ENCODE data around the gene EIF2S3. TPM values are rescaled to one million over a fixed set of nuclear protein-coding genes. Genes with fewer than 3 reads are reported as not detected.
A peak's percentile ranks its signal among the peaks of the same experiment; 100 is the strongest.
"Not testable (repeated sequence)": the region's sequence is repeated elsewhere in the genome, so short reads cannot be mapped to it uniquely, and the experiment has no call there.

EIF2S3 gene
- total and polyA plus RNA-seq, 8 donors: 20.0 to 234 (median 74.6) TPM

DNA sequence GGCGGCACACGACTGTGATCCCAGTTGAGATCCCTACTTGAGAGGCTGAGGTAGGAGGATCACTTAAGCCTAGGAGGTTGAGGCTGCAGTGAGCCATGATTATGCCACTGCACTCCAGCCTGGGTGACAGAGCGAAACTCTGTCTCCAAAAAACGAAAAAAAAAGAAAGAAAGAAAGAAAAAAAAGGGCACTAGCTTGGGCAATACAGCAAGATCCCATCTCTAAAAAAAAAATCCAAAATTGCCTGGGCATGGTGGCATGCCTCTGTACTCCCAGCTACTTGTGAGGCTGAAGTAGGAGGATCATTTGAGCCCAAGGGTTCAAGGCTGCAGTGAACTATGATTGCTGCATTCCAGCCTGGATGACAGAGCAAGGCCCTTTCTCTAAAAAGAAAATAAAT is 17.0 kb upstream of the EIF2S3 start:
- Histone ChIP-seq H3K9me3 (no peaks in the 10 kb centered on the region), H3K4me1 (no peaks in the 10 kb centered on the region), H3K27ac (no peak overlapping the region), H3K27me3 (no peaks in the 10 kb centered on the region), H3K4me3 (no peak overlapping the region), H3K36me3 (no peaks in the 10 kb centered on the region)
- TF ChIP-seq POLR2A (IDR thresholded peaks at IDR 0.05) (no peak), EP300 (IDR thresholded peaks at IDR 0.05) (no peak)
- TF ChIP-seq, protein P1, sequence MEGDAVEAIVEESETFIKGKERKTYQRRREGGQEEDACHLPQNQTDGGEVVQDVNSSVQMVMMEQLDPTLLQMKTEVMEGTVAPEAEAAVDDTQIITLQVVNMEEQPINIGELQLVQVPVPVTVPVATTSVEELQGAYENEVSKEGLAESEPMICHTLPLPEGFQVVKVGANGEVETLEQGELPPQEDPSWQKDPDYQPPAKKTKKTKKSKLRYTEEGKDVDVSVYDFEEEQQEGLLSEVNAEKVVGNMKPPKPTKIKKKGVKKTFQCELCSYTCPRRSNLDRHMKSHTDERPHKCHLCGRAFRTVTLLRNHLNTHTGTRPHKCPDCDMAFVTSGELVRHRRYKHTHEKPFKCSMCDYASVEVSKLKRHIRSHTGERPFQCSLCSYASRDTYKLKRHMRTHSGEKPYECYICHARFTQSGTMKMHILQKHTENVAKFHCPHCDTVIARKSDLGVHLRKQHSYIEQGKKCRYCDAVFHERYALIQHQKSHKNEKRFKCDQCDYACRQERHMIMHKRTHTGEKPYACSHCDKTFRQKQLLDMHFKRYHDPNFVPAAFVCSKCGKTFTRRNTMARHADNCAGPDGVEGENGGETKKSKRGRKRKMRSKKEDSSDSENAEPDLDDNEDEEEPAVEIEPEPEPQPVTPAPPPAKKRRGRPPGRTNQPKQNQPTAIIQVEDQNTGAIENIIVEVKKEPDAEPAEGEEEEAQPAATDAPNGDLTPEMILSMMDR (IDR thresholded peaks at IDR 0.05): no peak
- WGBS, 5 donors: 58 to 86% (median 80%) methylated on average over 3 to 4 of the region's 4 CpGs
- intact Hi-C loops (cut with DNase I; ENCODE audit: low total_unique reads): no loop called here
- no peak for DNase-seq

DNA sequence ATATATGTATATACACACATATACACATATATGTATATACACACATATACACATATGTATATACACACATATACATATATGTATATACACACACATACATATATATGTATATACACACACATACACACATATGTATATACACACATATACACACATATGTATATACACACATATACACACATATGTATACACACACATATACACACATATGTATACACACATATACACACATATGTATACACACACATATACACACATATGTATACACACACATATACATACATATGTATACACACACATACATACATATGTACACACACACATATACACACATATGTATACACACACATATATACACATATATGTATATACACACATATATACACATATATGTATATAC is 8.7 kb upstream of the EIF2S3 start:
- H3K27ac ChIP-seq; H3K4me1 ChIP-seq; H3K4me3 ChIP-seq; H3K36me3 ChIP-seq; H3K9me3 ChIP-seq; DNase-seq; intact Hi-C loops (cut with DNase I; ENCODE audit: low total_unique reads); H3K27me3 ChIP-seq: not testable (repeated sequence)

DNA sequence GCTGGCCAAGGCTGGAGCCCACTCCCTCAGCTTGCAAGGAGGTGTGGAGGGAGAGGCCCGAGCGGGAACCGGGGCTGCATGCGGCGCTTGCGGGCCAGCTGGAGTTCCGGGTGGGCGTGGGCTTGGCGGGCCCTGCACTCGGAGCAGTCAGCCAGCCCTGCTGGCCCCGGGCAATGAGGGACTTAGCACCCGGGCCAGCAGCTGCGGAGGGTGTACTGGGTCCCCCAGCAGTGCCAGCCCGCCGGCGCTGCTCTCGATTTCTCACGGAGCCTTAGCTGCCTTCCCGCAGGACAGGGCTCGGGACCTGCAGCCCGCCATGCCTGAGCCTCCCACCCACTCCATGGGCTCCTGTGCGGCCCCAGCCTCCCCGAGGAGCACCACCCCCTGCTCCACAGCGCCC is 5.1 kb upstream of the EIF2S3 start:
- H3K4me3 ChIP-seq; H3K9me3 ChIP-seq; DNase-seq; H3K36me3 ChIP-seq; H3K27me3 ChIP-seq; H3K4me1 ChIP-seq; H3K27ac ChIP-seq; intact Hi-C loops (cut with DNase I; ENCODE audit: low total_unique reads): not testable (repeated sequence)
- 95 to 100% (median 97%) methylated on average over 1 to 22 of the region's 24 CpGs; no CpG with 5 or more reads in 1 of the 5 donors for WGBS, 5 donors

DNA sequence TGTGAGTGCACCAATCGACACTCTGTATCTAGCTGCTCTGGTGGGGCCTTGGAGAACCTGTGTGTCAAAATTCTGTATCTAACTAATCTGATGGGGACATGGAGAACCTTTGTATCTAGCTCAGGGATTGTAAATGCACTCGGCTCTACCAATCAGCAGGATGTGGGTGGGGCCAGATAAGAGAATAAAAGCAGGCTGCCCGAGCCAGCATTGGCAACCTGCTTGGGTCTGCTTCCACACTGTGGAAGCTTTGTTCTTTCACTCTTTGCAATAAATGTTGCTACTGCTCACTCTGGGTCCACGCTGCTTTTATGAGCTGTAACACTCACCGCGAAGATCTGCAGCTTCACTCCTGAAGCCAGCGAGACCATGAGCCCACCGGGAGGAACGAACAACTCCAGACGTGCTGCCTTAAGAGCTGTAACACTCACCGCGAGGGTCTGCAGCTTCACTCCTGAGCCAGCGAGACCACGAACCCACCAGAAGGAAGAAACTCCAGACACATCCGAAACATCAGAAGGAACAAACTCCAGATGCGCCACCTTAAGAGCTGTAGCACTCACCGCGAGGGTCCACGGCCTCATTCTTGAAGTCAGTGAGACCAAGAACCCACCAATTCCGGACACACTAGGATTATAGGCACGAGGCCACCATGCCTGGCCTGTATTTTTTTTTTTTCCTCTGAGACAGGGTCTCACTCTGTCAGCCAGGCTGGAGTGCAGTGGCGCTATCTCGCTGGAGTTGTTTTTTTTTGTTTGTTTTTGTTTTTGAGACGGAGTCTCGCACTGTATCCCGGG is 4.0 kb upstream of the EIF2S3 start:
- H3K36me3 ChIP-seq; intact Hi-C loops (cut with DNase I; ENCODE audit: low total_unique reads); H3K9me3 ChIP-seq; H3K4me3 ChIP-seq; H3K27me3 ChIP-seq; H3K4me1 ChIP-seq; H3K27ac ChIP-seq: not testable (repeated sequence)
- peak in 1 of 2 donors; percentile 43 for DNase-seq
- 67 to 78% (median 77%) methylated on average over 19 to 26 of the region's 26 CpGs for WGBS, 5 donors
- TF ChIP-seq POLR2AphosphoS5 (IDR thresholded peaks at IDR 0.05): peak in 1 of 3 donors; percentile 12

DNA sequence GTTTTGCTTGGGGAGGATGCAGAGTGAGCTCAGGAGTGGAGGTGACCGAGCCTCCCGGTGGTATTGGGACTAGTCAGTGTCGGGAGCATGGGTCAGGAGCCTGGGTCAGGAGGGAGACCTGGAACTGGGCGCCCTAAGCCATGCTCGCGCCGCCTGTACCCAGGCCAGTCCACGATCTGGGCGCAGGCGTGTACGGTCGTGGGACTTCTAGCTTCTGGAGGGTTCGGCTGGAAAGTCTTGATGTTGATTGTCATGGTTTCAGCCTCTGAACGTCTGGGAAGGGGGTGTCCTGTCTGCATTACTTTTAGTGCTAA is 244 bp downstream of the EIF2S3 start:
- Histone ChIP-seq H3K27ac (peak overlapping the region in 3 of 5 donors; percentile 89 to 96 (median 93)), H3K27me3 (no peaks in the 10 kb centered on the region), H3K4me1 (peaks cover 0 to 13% (median 4%) of the 10 kb centered on the region in 4 donors), H3K4me3 (peak overlapping the region in 2 of 4 donors; percentile 67 to 72), H3K9me3 (no peaks in the 10 kb centered on the region), H3K36me3 (peaks cover 0 to 36% (median 30%) of the 10 kb centered on the region in 4 donors)
- intact Hi-C loops (cut with DNase I; ENCODE audit: low total_unique reads): no loop called here
- TF ChIP-seq POLR2AphosphoS5 (IDR thresholded peaks at IDR 0.05): no peak
- TF ChIP-seq, protein P1 (IDR thresholded peaks at IDR 0.05): no peak
- TF ChIP-seq EP300 (IDR thresholded peaks at IDR 0.05): no peak
- no peak for TF ChIP-seq POLR2A (IDR thresholded peaks at IDR 0.05)
- DNase-seq: no peak
- WGBS, 5 donors: 0 to 5% (median 0%) methylated on average over 1 to 14 of the region's 14 CpGs; no CpG with 5 or more reads in 1 of the 5 donors

DNA sequence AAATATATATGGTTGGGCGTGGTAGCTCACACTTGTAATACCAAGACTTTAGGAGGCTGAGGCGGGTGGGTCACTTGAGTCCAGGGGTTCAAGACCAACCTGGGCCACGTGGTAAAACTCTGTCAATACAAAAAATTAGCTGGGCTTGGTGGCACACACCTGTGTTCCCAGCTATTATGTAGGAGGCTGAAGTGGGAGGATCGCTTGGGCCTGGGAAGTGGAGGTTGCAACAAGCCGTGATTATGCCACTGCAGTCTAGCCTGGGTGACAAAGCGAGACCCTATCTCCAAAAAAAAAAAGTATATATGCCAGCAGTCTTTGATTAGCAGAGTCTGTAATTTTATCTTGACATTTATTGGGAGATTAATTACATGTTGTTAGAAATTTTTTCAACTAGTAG is 8.7 kb downstream of the EIF2S3 start:
- H3K27ac ChIP-seq: no peak overlapping the region
- H3K4me3 ChIP-seq: no peak overlapping the region
- no peaks in the 10 kb centered on the region for H3K27me3 ChIP-seq
- H3K4me1 ChIP-seq: no peaks in the 10 kb centered on the region
- no peaks in the 10 kb centered on the region for H3K9me3 ChIP-seq
- whole genome bisulfite sequencing, 5 donors: 85 to 95% (median 90%) methylated on average over 6 of the region's 6 CpGs
- intact Hi-C loops (cut with DNase I; ENCODE audit: low total_unique reads): no loop called here
- no peak for TF ChIP-seq POLR2AphosphoS5 (IDR thresholded peaks at IDR 0.05)
- TF ChIP-seq EP300 (IDR thresholded peaks at IDR 0.05): no peak
- TF ChIP-seq POLR2A (IDR thresholded peaks at IDR 0.05): no peak
- TF ChIP-seq, protein P1 (IDR thresholded peaks at IDR 0.05): no peak
- peaks cover 0 to 100% (median 96%) of the 10 kb centered on the region in 4 donors for H3K36me3 ChIP-seq
- no peak for DNase-seq

All from stomach (tissue), 9 donors.